ENCODE measurements around the gene ELSPBP1. TPM values are rescaled to one million over a fixed set of nuclear protein-coding genes. Genes with fewer than 3 reads are reported as not detected.

Gene ELSPBP1
- total RNA-seq, 1 experiment from 2014 or later, result not detected

GRCh38 chr19:48036765-48037164 is 42.3 kb downstream of the ELSPBP1 start:
- Histone ChIP-seq H3K56ac (ENCODE audit: insufficient read length, low read depth, low read length) (no peak overlapping the region), H2BK5ac (ENCODE audit: insufficient read length, low read length) (no peak overlapping the region), H2AFZ (ENCODE audit: low read length) (no peak overlapping the region), H3K14ac (ENCODE audit: insufficient read depth, low read length) (no peak overlapping the region), H3K79me1 (ENCODE audit: insufficient read depth, low read depth, low read length, poor library complexity, severe bottlenecking) (no peaks in the 10 kb centered on the region), H4K8ac (replicated peaks; ENCODE audit: insufficient read length, low read depth, low read length) (no peak overlapping the region), H3K23me2 (ENCODE audit: insufficient read length, low read depth, low read length, poor library complexity, severe bottlenecking) (no peaks in the 10 kb centered on the region), H2BK20ac (ENCODE audit: low read depth, low read length, poor library complexity, severe bottlenecking) (no peak overlapping the region), H2BK120ac (ENCODE audit: low read depth, low read length, poor library complexity, severe bottlenecking) (no peak overlapping the region), H3K27ac (ENCODE audit: insufficient read length, low read depth, low read length) (no peak overlapping the region), H3K4me1 (ENCODE audit: insufficient read depth, low read length) (no peaks in the 10 kb centered on the region), H3K18ac (ENCODE audit: insufficient read length, low read depth, low read length) (no peak overlapping the region), H2BK15ac (ENCODE audit: low read depth, low read length) (no peak overlapping the region), H3K4me2 (ENCODE audit: insufficient read depth, insufficient read length, low read length) (no peak overlapping the region), H4K5ac (ENCODE audit: insufficient read length, low read depth, low read length) (no peak overlapping the region), H4K91ac (ENCODE audit: insufficient read length, low read depth, low read length) (no peak overlapping the region), H3K9ac (ENCODE audit: extremely low read depth, insufficient read length, low read length) (no peak overlapping the region), H3K4ac (ENCODE audit: low read depth, low read length) (no peak overlapping the region), H3K79me2 (ENCODE audit: insufficient read depth, low read length) (no peaks in the 10 kb centered on the region), H4K20me1 (ENCODE audit: control insufficient read depth, insufficient read depth, insufficient read length) (no peaks in the 10 kb centered on the region), H2AK5ac (ENCODE audit: insufficient read length, low read length) (no peak overlapping the region), H3K23ac (ENCODE audit: insufficient read length, low read depth, low read length) (no peak overlapping the region), H2BK12ac (ENCODE audit: insufficient read length, low read depth, low read length) (no peak overlapping the region), H3K27me3 (ENCODE audit: insufficient read depth, low read length) (no peaks in the 10 kb centered on the region), H3T11ph (ENCODE audit: low read length) (no peak overlapping the region), H3K9me3 (ENCODE audit: control insufficient read depth, low read depth, low read length) (no peaks in the 10 kb centered on the region)
- Mint-ChIP-seq H3K27ac (no peak overlapping the region), H3K27me3 (ENCODE audit: low read depth) (peaks cover 11% of the 10 kb centered on the region), H3K9me3 (peaks cover 8 to 9% of the 10 kb centered on the region in 2 experiments), H3K4me3 (no peak overlapping the region), H3K4me1 (peaks cover 0 to 5% of the 10 kb centered on the region in 2 experiments; a peak in 1 of 4 replicates), H3K36me3 (ENCODE audit: insufficient read depth in 1 of 3, low read depth in 3 of 3) (no peaks in the 10 kb centered on the region; a peak in 1 of 7 replicates)
- no peak for DNase-seq
- WGBS (ENCODE audit: extremely low coverage, insufficient read length, low lambda C conversion rate), result no CpG with 5 or more reads among the region's 2 CpGs
- TF ChIP-seq CTCF (conservative IDR thresholded peaks at IDR 0.05), result no peak

All from H9 (cell line).